GM23338 (cell line): Measurements from ENCODE around the gene CLPX. TPM values are rescaled to one million over a fixed set of nuclear protein-coding genes. Genes with fewer than 3 reads are reported as not detected.
A peak's percentile ranks its signal among the peaks of the same experiment; 100 is the strongest.

Source experiments
- ATAC-seq: fragments of 200-7000 bp; cut with Tn5 transposase; 3 replicates; pipeline ENCODE4 v1.9.1; 2020
- DNase-seq: peaks from one replicate; pipeline ENCODE4 v3.0.0-alpha.2; 2015; ENCODE audit warnings: low spot score
- H2AFZ ChIP-seq: fragments of 200-600 bp; sonication (generic); 2 replicates; pipeline ENCODE4 v1.8.0; 2016; ENCODE audit warnings: antibody characterized with exemption, mild to moderate bottlenecking, moderate library complexity
- H3F3A ChIP-seq: fragments of 200-600 bp; sonication (generic); replicated peaks from 2 replicates; pipeline ENCODE4 v1.8.0; 2017; ENCODE audit warnings: antibody characterized with exemption, mixed run types, low read depth
- H3K27ac ChIP-seq: fragments of 200-600 bp; sonication (generic); 2 replicates; pipeline ENCODE4 v1.6.1; 2016; ENCODE audit warnings: low read depth
- H3K27me3 ChIP-seq: fragments of 200-600 bp; sonication (generic); 2 replicates; pipeline ENCODE4 v1.8.0; 2016; ENCODE audit warnings: mild to moderate bottlenecking, mixed run types, moderate library complexity; ENCODE audit not compliant: insufficient read depth
- H3K36me3 ChIP-seq: fragments of 200-600 bp; sonication (generic); 2 replicates; pipeline ENCODE4 v1.8.0; 2016; ENCODE audit warnings: mild to moderate bottlenecking; ENCODE audit not compliant: insufficient read depth
- H3K4me1 ChIP-seq: fragments of 200-600 bp; sonication (generic); 2 replicates; pipeline ENCODE4 v1.8.0; 2016; ENCODE audit warnings: mild to moderate bottlenecking, moderate library complexity; ENCODE audit not compliant: insufficient read depth
- H3K4me2 ChIP-seq: fragments of 200-600 bp; sonication (generic); 2 replicates; pipeline ENCODE4 v1.7.1; 2017; ENCODE audit warnings: mixed run types
- H3K4me3 ChIP-seq: fragments of 200-600 bp; sonication (generic); 2 replicates; pipeline ENCODE4 v1.6.1; 2016; ENCODE audit warnings: mixed run types
- H3K79me2 ChIP-seq: fragments of 200-600 bp; sonication (generic); replicated peaks from 2 replicates; pipeline ENCODE4 v1.8.0; 2017; ENCODE audit warnings: mild to moderate bottlenecking; ENCODE audit not compliant: insufficient read depth
- H3K9me2 ChIP-seq: fragments of 200-600 bp; sonication (generic); 2 replicates; pipeline ENCODE4 v1.8.0; 2017; ENCODE audit not compliant: insufficient read depth
- H4K20me1 ChIP-seq: fragments of 200-600 bp; sonication (generic); replicated peaks from 2 replicates; pipeline ENCODE4 v1.8.0; 2017; ENCODE audit warnings: mild to moderate bottlenecking; ENCODE audit not compliant: insufficient read depth
- H3K27ac Mint-ChIP-seq: 2 replicates; pipeline ENCODE4 v1.8.0; 2020; ENCODE audit warnings: inconsistent platforms, mild to moderate bottlenecking, moderate library complexity, mixed read lengths
- H3K27me3 Mint-ChIP-seq: 3 replicates; pipeline ENCODE4 v1.8.0; 2022; ENCODE audit warnings: low read depth, mild to moderate bottlenecking, moderate library complexity, mixed read lengths, inconsistent platforms; ENCODE audit not compliant: insufficient read depth, poor library complexity
- H3K36me3 Mint-ChIP-seq: 3 replicates; pipeline ENCODE4 v1.8.0; 2021; ENCODE audit warnings: low read depth, mild to moderate bottlenecking, inconsistent platforms, moderate library complexity, mixed read lengths
- H3K4me1 Mint-ChIP-seq: 3 replicates; pipeline ENCODE4 v1.8.0; 2020; ENCODE audit warnings: mild to moderate bottlenecking, inconsistent platforms, mixed read lengths
- H3K4me3 Mint-ChIP-seq: 3 replicates; pipeline ENCODE4 v1.8.0; 2021; ENCODE audit warnings: moderate library complexity, mild to moderate bottlenecking, inconsistent platforms, mixed read lengths
- H3K9me3 Mint-ChIP-seq: 3 replicates; pipeline ENCODE4 v1.8.0; 2020; ENCODE audit warnings: moderate library complexity, mild to moderate bottlenecking, inconsistent platforms, mixed read lengths
- CREB1 ChIP-seq: fragments of 250-450 bp; sonication (Bioruptor Pico); IDR thresholded peaks from 2 replicates; pipeline ENCODE4 v1.5.0; 2020; ENCODE audit warnings: low read depth, mild to moderate bottlenecking, moderate library complexity
- CTCF ChIP-seq, 2 experiments: fragments of 200-600 bp in 1 of 2; sonication (generic) in 1 of 2; conservative IDR thresholded peaks; 2 replicates each; pipeline versions ENCODE4 v1.5.1 to v1.6.1; 2016 to 2017; ENCODE audit warnings: antibody characterized with exemption in 2 of 2, low read depth in 2 of 2, mild to moderate bottlenecking in 2 of 2, moderate library complexity in 1 of 2
- ETS1 ChIP-seq: IDR thresholded peaks from 2 replicates; pipeline ENCODE4 v1.6.1; 2016; ENCODE audit warnings: antibody characterized with exemption
- EZH2 ChIP-seq: fragments of 200-600 bp; sonication (generic); IDR thresholded peaks from one replicate; pipeline ENCODE4 v1.8.0; 2017; ENCODE audit warnings: antibody characterized with exemption, mild to moderate bottlenecking, low read depth; ENCODE audit not compliant: unreplicated experiment
- EZH2phosphoT487 ChIP-seq: fragments of 200-600 bp; sonication (generic); IDR thresholded peaks from one replicate; pipeline ENCODE4 v1.8.1; 2018; ENCODE audit warnings: antibody characterized with exemption; ENCODE audit not compliant: unreplicated experiment
- JUNB ChIP-seq: IDR thresholded peaks from one replicate; pipeline ENCODE4 v1.6.1; 2016; ENCODE audit warnings: antibody characterized with exemption; ENCODE audit not compliant: unreplicated experiment
- NANOG ChIP-seq: IDR thresholded peaks from 2 replicates; pipeline ENCODE4 v1.6.1; 2016; ENCODE audit warnings: antibody characterized with exemption, borderline replicate concordance
- POLR2AphosphoS5 ChIP-seq: IDR thresholded peaks from 2 replicates; pipeline ENCODE4 v1.6.1; 2016; ENCODE audit warnings: antibody characterized with exemption, low read depth
- REST ChIP-seq: IDR thresholded peaks from one replicate; pipeline ENCODE4 v1.6.1; 2018; ENCODE audit warnings: antibody characterized with exemption; ENCODE audit not compliant: unreplicated experiment
- ZNF114 ChIP-seq: fragments of 250-450 bp; sonication (Bioruptor Pico); IDR thresholded peaks from 2 replicates; pipeline ENCODE4 v1.5.0; 2020; ENCODE audit warnings: mild to moderate bottlenecking, moderate library complexity
- ZNF331 ChIP-seq: fragments of 250-450 bp; sonication (Bioruptor Pico); IDR thresholded peaks from 2 replicates; pipeline ENCODE4 v1.5.0; 2020; ENCODE audit warnings: low read depth, mild to moderate bottlenecking, moderate library complexity
- polyA plus RNA-seq: library from polyadenylated mRNA; unstranded; fragments of >200 nt; fragmentation: Nextera tagmentation; extraction: Ambion mirVana; gene quantifications from 2 replicates; pipeline ENCODE4 v1.2.1, GENCODE V29; 2016
- total RNA-seq: library from RNA; depleted of rRNA; stranded (reverse); fragments of >200 nt; shearing (Covaris generic); gene quantifications from 2 replicates; pipeline ENCODE4 v1.2.3, GENCODE V29; 2014

Gene CLPX
- total and polyA plus RNA-seq, 2 experiments from 2014 or later, result 18.9 to 40.6 TPM

GRCh38 chr15:65195548-65195923, 10.4 kb upstream of the CLPX start (continued):
- TF ChIP-seq EZH2, result no peak
- TF ChIP-seq JUNB, result no peak
- TF ChIP-seq ETS1, result no peak
- no peak for TF ChIP-seq EZH2phosphoT487
- no peak for TF ChIP-seq CREB1 (CRISPR knock-in tag)

- H3F3A ChIP-seq, result no peaks in the 10 kb centered on the region
- peak overlapping the region; percentile 53 for H2AFZ ChIP-seq
- no peak overlapping the region for H3K4me3 ChIP-seq
- Mint-ChIP-seq H3K27me3 (no peaks in the 10 kb centered on the region), H3K4me1 (peaks cover 7% of the 10 kb centered on the region; the same call in 1 of the 3 replicates), H3K27ac (no peak overlapping the region), H3K4me3 (no peak overlapping the region), H3K9me3 (no peaks in the 10 kb centered on the region; the same call in 2 of the 3 replicates), H3K36me3 (no peaks in the 10 kb centered on the region)
- H3K27ac ChIP-seq, result no peak overlapping the region
- no peaks in the 10 kb centered on the region for H3K27me3 ChIP-seq
- H3K36me3 ChIP-seq, result no peaks in the 10 kb centered on the region
- no peaks in the 10 kb centered on the region for H3K4me1 ChIP-seq
- TF ChIP-seq ETS1, result no peak
- peak; percentile 18 to 32; a peak in 3 of 4 replicates for TF ChIP-seq CTCF (conservative IDR thresholded peaks at IDR 0.05; ENCODE audit: low read depth in 2 of 2)
- TF ChIP-seq POLR2AphosphoS5, result no peak
- H4K20me1 ChIP-seq, result no peaks in the 10 kb centered on the region
- H3K9me2 ChIP-seq, result no peaks in the 10 kb centered on the region
- H3K4me2 ChIP-seq, result no peak overlapping the region
- DNase-seq, result peak; percentile 27
- ATAC-seq, result peak; percentile 80
- H3K79me2 ChIP-seq, result no peaks in the 10 kb centered on the region
Measured at GRCh38 chr15:65194826-65195547, 9.8 kb upstream of the CLPX start.

GRCh38 chr15:65192016-65192415, 6.9 kb upstream of the CLPX start:
- Mint-ChIP-seq H3K36me3 (no peaks in the 10 kb centered on the region), H3K27ac (no peak overlapping the region), H3K27me3 (no peaks in the 10 kb centered on the region), H3K4me1 (peaks cover 9% of the 10 kb centered on the region; the same call in 2 of the 3 replicates), H3K9me3 (no peaks in the 10 kb centered on the region; the same call in 2 of the 3 replicates), H3K4me3 (no peak overlapping the region)
- no peaks in the 10 kb centered on the region for H3K27me3 ChIP-seq
- no peaks in the 10 kb centered on the region for H3K36me3 ChIP-seq
- no peaks in the 10 kb centered on the region for H3F3A ChIP-seq
- H3K27ac ChIP-seq, result no peak overlapping the region
- H3K79me2 ChIP-seq, result no peaks in the 10 kb centered on the region
- H4K20me1 ChIP-seq, result no peaks in the 10 kb centered on the region
- ATAC-seq (no peak), DNase-seq (peak; percentile 32)
- H3K9me2 ChIP-seq, result no peaks in the 10 kb centered on the region
- H3K4me2 ChIP-seq, result no peak overlapping the region
- H3K4me1 ChIP-seq, result no peaks in the 10 kb centered on the region
- H3K4me3 ChIP-seq, result no peak overlapping the region
- no peak overlapping the region for H2AFZ ChIP-seq
- TF ChIP-seq JUNB (no peak), ZNF331 (CRISPR knock-in tag) (no peak), EZH2phosphoT487 (no peak), ZNF114 (CRISPR knock-in tag) (no peak), CREB1 (CRISPR knock-in tag) (no peak), CTCF (conservative IDR thresholded peaks at IDR 0.05; ENCODE audit: low read depth in 2 of 2) (no peak), NANOG (no peak), EZH2 (no peak), REST (no peak)
